Measurements from ENCODE around the gene EPHA10.
"Not testable (repeated sequence)": the region's sequence is repeated elsewhere in the genome, so short reads cannot be mapped to it uniquely, and the experiment has no call there.

The EPHA10 gene

GRCh38 chr1:37739222-37739621 is 25.7 kb downstream of the EPHA10 start:
- ATAC-seq (replicated peaks; ENCODE audit: extremely low read depth, poor library complexity, severe bottlenecking): no peak
- peaks cover 59% of the 10 kb centered on the region for H3K27me3 Mint-ChIP-seq

GRCh38 chr1:37738619-37739018 is 26.3 kb downstream of the EPHA10 start:
- not testable (repeated sequence) for ATAC-seq (replicated peaks; ENCODE audit: extremely low read depth, poor library complexity, severe bottlenecking); H3K36me3 Mint-ChIP-seq (ENCODE audit: insufficient read depth); H3K27ac Mint-ChIP-seq (ENCODE audit: low read depth); H3K4me1 Mint-ChIP-seq; H3K9me3 Mint-ChIP-seq; DNase-seq (ENCODE audit: low spot score in 2 of 2); H3K4me3 Mint-ChIP-seq
- H3K27me3 Mint-ChIP-seq: peaks cover 59% of the 10 kb centered on the region

More at GRCh38 chr1:37739222-37739621, 25.7 kb downstream of the EPHA10 start:
- H3K27ac Mint-ChIP-seq (ENCODE audit: low read depth): no peak overlapping the region
- no peaks in the 10 kb centered on the region for H3K36me3 Mint-ChIP-seq (ENCODE audit: insufficient read depth)
- no peak overlapping the region for H3K4me3 Mint-ChIP-seq
- no peak for DNase-seq (ENCODE audit: low spot score in 2 of 2)
- no peaks in the 10 kb centered on the region for H3K4me1 Mint-ChIP-seq
- no peaks in the 10 kb centered on the region for H3K9me3 Mint-ChIP-seq

GRCh38 chr1:37737975-37738374 is 26.9 kb downstream of the EPHA10 start:
- ATAC-seq (replicated peaks; ENCODE audit: extremely low read depth, poor library complexity, severe bottlenecking); H3K27ac Mint-ChIP-seq (ENCODE audit: low read depth); H3K4me1 Mint-ChIP-seq; H3K36me3 Mint-ChIP-seq (ENCODE audit: insufficient read depth); H3K4me3 Mint-ChIP-seq; DNase-seq (ENCODE audit: low spot score in 2 of 2); H3K9me3 Mint-ChIP-seq: not testable (repeated sequence)
- H3K27me3 Mint-ChIP-seq: peaks cover 59% of the 10 kb centered on the region

- H3K4me3 Mint-ChIP-seq: no peak overlapping the region
- H3K27me3 Mint-ChIP-seq: peaks cover 38% of the 10 kb centered on the region
- no peaks in the 10 kb centered on the region for H3K9me3 Mint-ChIP-seq
- no peak overlapping the region for H3K27ac Mint-ChIP-seq (ENCODE audit: low read depth)
- H3K36me3 Mint-ChIP-seq (ENCODE audit: insufficient read depth): peaks cover 2% of the 10 kb centered on the region
- ATAC-seq (replicated peaks; ENCODE audit: extremely low read depth, poor library complexity, severe bottlenecking) (no peak), DNase-seq (ENCODE audit: low spot score in 2 of 2) (no peak)
- H3K4me1 Mint-ChIP-seq: no peaks in the 10 kb centered on the region
Measured at GRCh38 chr1:37734629-37735591, 30.0 kb downstream of the EPHA10 start.

- peaks cover 55% of the 10 kb centered on the region for H3K27me3 Mint-ChIP-seq
- ATAC-seq (replicated peaks; ENCODE audit: extremely low read depth, poor library complexity, severe bottlenecking): no peak
Measured at GRCh38 chr1:37732111-37732780, 32.7 kb downstream of the EPHA10 start.

GRCh38 chr1:37731312-37732019 is 33.5 kb downstream of the EPHA10 start:
- no peak overlapping the region for H3K27ac Mint-ChIP-seq (ENCODE audit: low read depth)
- no peak for DNase-seq (ENCODE audit: low spot score in 2 of 2)
- H3K27me3 Mint-ChIP-seq: peaks cover 56% of the 10 kb centered on the region
- H3K36me3 Mint-ChIP-seq (ENCODE audit: insufficient read depth): peaks cover 2% of the 10 kb centered on the region
- no peaks in the 10 kb centered on the region for H3K4me1 Mint-ChIP-seq
- no peak for ATAC-seq (replicated peaks; ENCODE audit: extremely low read depth, poor library complexity, severe bottlenecking)
- H3K9me3 Mint-ChIP-seq: no peaks in the 10 kb centered on the region
- no peak overlapping the region for H3K4me3 Mint-ChIP-seq

More at GRCh38 chr1:37732111-37732780, 32.7 kb downstream of the EPHA10 start:
- H3K4me3 Mint-ChIP-seq: no peak overlapping the region
- peaks cover 2% of the 10 kb centered on the region for H3K36me3 Mint-ChIP-seq (ENCODE audit: insufficient read depth)
- H3K27ac Mint-ChIP-seq (ENCODE audit: low read depth): no peak overlapping the region
- no peaks in the 10 kb centered on the region for H3K4me1 Mint-ChIP-seq
- H3K9me3 Mint-ChIP-seq: no peaks in the 10 kb centered on the region
- DNase-seq (ENCODE audit: low spot score in 2 of 2): no peak

GRCh38 chr1:37730376-37730775 is 34.5 kb downstream of the EPHA10 start:
- peaks cover 59% of the 10 kb centered on the region for H3K27me3 Mint-ChIP-seq
- ATAC-seq (replicated peaks; ENCODE audit: extremely low read depth, poor library complexity, severe bottlenecking): no peak
- no peaks in the 10 kb centered on the region for H3K4me1 Mint-ChIP-seq
- H3K27ac Mint-ChIP-seq (ENCODE audit: low read depth): no peak overlapping the region
- no peaks in the 10 kb centered on the region for H3K9me3 Mint-ChIP-seq
- H3K4me3 Mint-ChIP-seq: no peak overlapping the region
- no peak for DNase-seq (ENCODE audit: low spot score in 2 of 2)
- peaks cover 2% of the 10 kb centered on the region for H3K36me3 Mint-ChIP-seq (ENCODE audit: insufficient read depth)

- no peaks in the 10 kb centered on the region for H3K4me1 Mint-ChIP-seq
- peaks cover 2% of the 10 kb centered on the region for H3K36me3 Mint-ChIP-seq (ENCODE audit: insufficient read depth)
- H3K9me3 Mint-ChIP-seq: no peaks in the 10 kb centered on the region
- ATAC-seq (replicated peaks; ENCODE audit: extremely low read depth, poor library complexity, severe bottlenecking) (no peak), DNase-seq (ENCODE audit: low spot score in 2 of 2) (no peak)
- no peak overlapping the region for H3K27ac Mint-ChIP-seq (ENCODE audit: low read depth)
- H3K27me3 Mint-ChIP-seq: peaks cover 58% of the 10 kb centered on the region
- H3K4me3 Mint-ChIP-seq: no peak overlapping the region
Measured at GRCh38 chr1:37728416-37728815, 36.5 kb downstream of the EPHA10 start.

GRCh38 chr1:37726751-37727585 is 38.0 kb downstream of the EPHA10 start:
- peaks cover 54% of the 10 kb centered on the region for H3K27me3 Mint-ChIP-seq
- H3K36me3 Mint-ChIP-seq (ENCODE audit: insufficient read depth): peaks cover under 1% of the 10 kb centered on the region
- no peaks in the 10 kb centered on the region for H3K9me3 Mint-ChIP-seq
- no peak overlapping the region for H3K4me3 Mint-ChIP-seq
- ATAC-seq (replicated peaks; ENCODE audit: extremely low read depth, poor library complexity, severe bottlenecking): no peak
- H3K4me1 Mint-ChIP-seq: no peaks in the 10 kb centered on the region
- H3K27ac Mint-ChIP-seq (ENCODE audit: low read depth): no peak overlapping the region
- DNase-seq (ENCODE audit: low spot score in 2 of 2): no peak

GRCh38 chr1:37725851-37726613 is 38.9 kb downstream of the EPHA10 start:
- Mint-ChIP-seq H3K4me3 (no peak overlapping the region), H3K9me3 (no peaks in the 10 kb centered on the region), H3K36me3 (ENCODE audit: insufficient read depth) (no peaks in the 10 kb centered on the region), H3K27me3 (peaks cover 54% of the 10 kb centered on the region), H3K27ac (ENCODE audit: low read depth) (no peak overlapping the region), H3K4me1 (no peaks in the 10 kb centered on the region)
- ATAC-seq (replicated peaks; ENCODE audit: extremely low read depth, poor library complexity, severe bottlenecking) (no peak), DNase-seq (ENCODE audit: low spot score in 2 of 2) (no peak)

- H3K27ac Mint-ChIP-seq (ENCODE audit: low read depth): no peak overlapping the region
- no peak for ATAC-seq (replicated peaks; ENCODE audit: extremely low read depth, poor library complexity, severe bottlenecking)
- H3K36me3 Mint-ChIP-seq (ENCODE audit: insufficient read depth): peaks cover 2% of the 10 kb centered on the region
- DNase-seq (ENCODE audit: low spot score in 2 of 2): no peak
- H3K4me1 Mint-ChIP-seq: no peaks in the 10 kb centered on the region
- H3K4me3 Mint-ChIP-seq: no peak overlapping the region
- H3K27me3 Mint-ChIP-seq: peaks cover 44% of the 10 kb centered on the region
- no peaks in the 10 kb centered on the region for H3K9me3 Mint-ChIP-seq
Measured at GRCh38 chr1:37724575-37724974, 40.3 kb downstream of the EPHA10 start.
